HG02870 (cell line): ENCODE results near the gene ARHGAP24.
"Not testable (repeated sequence)": the region's sequence is repeated elsewhere in the genome, so short reads cannot be mapped to it uniquely, and the experiment has no call there.

Source experiments
- ATAC-seq: cut with Tn5 transposase; IDR thresholded peaks from one replicate; pipeline ENCODE4 v1.9.1; 2021; ENCODE audit warnings: mild to moderate bottlenecking, moderate library complexity; ENCODE audit not compliant: unreplicated experiment

ARHGAP24 gene

DNA sequence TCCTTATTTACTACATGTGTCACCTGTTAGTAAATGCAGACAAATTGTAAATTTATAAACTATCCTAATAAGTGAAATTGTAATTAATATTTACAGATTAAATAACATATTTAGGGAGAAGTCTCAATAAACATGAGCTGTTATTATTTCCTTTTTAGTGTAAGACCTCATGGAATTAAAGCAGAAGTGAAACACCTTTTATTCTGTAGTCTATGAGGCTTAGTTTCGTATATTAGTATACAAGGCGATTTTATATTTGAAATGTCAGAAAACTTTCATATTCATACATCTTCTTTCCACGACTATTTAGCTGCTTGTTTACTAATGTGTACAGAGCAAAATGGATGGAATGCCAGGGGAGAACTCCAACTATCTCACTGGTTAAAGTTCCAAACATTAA is 414.4 kb downstream of the ARHGAP24 start:
- no peak for ATAC-seq

- ATAC-seq: no peak
Observed at GRCh38 chr4:85895755-85896154, 420.8 kb downstream of the ARHGAP24 start.

DNA sequence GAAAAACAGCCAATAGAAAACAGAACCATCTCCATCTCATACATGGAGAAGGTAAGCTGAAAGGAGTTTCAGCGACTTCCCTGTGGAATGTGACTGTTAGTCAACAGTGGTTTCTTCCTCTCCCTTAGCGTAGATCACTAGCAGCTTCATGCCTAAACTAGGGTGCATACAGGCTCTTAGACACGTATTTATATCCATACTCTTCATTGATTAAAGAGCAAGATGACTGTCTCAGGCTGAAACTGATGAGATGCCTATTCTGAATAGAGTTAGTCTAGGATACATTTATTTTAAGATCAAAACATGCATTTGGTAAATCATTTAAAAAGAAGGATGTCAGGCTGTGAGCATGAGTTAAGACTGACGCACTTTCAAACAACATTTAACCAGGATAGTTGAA is 423.3 kb downstream of the ARHGAP24 start:
- no peak for ATAC-seq

DNA sequence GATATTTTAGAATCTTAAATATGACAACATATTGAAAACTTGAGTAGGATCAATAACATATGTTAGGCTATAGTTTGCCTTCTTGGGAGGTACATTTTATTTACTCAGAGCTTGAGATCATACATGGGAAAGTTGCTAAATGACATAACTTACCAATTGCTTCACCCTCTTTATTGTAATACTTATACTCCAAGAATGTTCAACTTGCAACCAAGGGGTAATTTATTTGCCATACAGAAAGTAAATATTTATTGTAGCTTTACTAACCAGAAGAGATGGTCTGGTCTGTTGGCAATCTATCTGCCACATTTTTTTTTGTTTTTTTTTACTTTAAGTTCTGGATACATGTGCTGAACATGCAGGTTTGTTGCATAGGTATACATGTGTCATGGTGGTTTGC is 426.6 kb downstream of the ARHGAP24 start:
- no peak for ATAC-seq

GRCh38 chr4:85902647-85903046 is 427.7 kb downstream of the ARHGAP24 start:
- not testable (repeated sequence) for ATAC-seq

GRCh38 chr4:85905761-85906160 is 430.8 kb downstream of the ARHGAP24 start:
- ATAC-seq: no peak

GRCh38 chr4:85907001-85907400 is 432.1 kb downstream of the ARHGAP24 start:
- no peak for ATAC-seq

DNA sequence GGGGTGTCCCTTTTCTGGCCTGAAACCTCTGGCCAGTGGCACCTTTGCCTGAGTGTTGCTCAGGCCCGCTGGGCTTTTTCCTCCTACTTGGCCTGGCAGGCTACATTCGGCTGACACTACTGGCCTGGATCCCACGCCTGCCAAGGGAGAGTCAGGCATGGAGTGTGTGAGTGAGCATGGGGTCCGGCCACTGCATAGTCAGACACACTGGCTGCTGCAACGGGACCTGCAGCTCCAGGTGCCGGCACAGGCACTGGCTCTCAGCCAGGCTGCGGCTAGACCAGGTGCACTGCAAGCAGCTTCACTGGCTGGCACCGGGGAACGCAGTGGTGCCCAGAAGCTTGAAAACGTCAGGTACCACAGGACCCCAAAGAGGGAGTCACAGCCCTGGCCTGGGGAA is 434.9 kb downstream of the ARHGAP24 start:
- ATAC-seq: no peak

DNA sequence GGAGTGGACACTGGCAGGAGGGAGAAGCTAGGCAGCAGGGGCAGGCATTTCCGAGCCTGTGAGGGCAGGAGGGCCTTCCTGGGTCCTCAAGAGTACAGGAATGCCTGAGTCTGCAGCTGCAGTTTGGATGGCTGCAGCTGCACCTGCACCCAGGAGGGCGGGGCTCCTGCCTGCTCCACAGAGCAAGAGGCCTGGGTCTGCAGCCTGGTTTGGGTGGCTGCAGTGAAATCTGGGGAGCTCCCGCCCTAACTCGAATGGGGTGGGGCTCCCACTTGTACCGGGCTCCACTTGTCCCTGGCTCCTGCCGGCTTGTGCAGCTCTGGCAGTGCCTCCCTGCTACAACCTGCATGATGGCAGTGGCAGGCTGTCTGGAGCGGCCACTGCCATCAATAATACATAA is 436.0 kb downstream of the ARHGAP24 start:
- no peak for ATAC-seq

GRCh38 chr4:85913931-85914694 is 439.2 kb downstream of the ARHGAP24 start:
- ATAC-seq: no peak

GRCh38 chr4:85915570-85915969 is 440.6 kb downstream of the ARHGAP24 start:
- ATAC-seq: not testable (repeated sequence)

DNA sequence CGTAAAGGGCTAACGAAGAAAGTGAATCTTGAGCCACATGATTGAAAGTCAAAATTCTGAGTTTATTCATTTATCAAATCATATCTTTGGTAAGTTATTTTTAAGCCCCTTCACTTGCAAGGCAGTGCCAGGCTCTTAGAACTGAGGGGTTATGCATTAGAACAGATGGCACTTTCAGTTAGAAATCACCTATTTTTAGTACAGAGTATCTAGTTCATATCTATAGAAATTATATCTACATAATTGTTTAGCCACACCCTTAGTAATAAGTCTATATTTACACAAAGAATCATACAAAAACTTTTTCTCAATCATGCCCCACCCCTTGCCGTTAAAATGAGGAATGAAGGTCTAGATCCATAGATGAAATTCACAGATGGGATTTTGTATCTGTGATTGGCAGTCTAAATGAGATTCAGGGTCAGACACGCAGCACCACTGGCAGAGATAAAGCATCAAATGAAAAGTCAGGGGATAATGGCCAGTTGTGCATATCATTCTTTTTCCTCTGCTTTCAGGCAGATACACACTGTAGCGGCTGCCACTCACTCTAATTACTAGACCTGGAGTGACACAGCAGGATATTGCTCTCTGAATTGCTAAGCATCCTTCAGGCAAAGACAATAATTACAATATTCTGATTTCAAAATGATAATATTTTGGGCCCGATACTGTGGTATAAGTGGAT is 444.4 kb downstream of the ARHGAP24 start:
- no peak for ATAC-seq

DNA sequence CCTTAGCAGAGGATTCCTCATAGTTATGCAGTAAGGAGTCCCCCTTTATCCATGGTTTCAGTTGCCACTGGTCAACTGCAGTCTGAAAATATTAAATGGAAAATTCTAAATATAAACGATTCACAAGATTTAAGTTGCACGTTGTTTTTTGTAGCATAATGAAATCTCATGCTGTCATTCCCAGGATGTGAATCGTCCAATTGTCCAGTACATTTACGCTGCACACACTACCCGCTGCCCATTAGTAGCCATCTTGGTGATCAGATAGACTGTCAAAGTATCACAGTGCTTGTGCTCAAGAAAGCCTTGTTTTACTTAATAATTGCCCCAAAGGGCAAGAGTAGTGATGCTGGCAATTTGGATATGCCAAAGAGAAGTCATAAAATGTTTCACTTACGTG is 450.1 kb downstream of the ARHGAP24 start:
- ATAC-seq: no peak

DNA sequence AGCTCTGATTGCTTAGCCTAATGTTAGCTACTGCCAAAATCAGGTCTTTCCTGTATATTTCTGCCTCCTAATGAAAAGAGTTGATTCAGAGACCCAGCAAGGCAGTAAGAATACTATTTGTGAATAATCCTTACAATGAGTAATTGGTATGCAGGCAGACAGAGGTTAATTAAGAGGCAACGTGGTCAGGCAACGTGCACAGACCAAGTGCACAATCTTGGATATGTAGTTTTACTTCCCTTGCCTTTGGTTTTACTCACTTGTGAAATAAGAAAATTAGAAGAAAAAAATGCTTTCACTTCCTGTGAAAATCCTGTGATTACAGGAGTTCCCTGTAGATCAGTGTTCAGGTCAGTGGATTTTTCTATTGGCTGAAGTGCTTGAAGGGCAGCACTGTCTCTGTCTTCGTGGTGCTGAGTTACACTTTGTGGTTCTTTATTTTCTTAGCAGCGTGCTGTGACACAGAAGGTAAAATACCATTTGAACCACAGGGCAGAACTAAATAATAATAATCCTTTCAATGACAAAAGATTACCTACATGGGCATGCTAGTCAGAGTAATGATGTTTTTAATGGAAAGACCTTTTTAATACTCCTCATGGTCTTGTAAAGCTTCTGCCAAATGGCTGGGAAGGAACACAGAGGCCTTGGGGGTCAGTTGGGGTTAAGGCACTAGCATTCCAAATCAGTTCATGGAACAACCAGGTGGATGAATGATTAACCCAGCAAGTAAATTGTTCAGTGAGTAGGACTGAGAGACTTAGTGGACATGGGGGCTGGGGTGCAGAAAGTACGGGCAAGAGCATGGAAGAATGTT is 454.0 kb downstream of the ARHGAP24 start:
- ATAC-seq: no peak

DNA sequence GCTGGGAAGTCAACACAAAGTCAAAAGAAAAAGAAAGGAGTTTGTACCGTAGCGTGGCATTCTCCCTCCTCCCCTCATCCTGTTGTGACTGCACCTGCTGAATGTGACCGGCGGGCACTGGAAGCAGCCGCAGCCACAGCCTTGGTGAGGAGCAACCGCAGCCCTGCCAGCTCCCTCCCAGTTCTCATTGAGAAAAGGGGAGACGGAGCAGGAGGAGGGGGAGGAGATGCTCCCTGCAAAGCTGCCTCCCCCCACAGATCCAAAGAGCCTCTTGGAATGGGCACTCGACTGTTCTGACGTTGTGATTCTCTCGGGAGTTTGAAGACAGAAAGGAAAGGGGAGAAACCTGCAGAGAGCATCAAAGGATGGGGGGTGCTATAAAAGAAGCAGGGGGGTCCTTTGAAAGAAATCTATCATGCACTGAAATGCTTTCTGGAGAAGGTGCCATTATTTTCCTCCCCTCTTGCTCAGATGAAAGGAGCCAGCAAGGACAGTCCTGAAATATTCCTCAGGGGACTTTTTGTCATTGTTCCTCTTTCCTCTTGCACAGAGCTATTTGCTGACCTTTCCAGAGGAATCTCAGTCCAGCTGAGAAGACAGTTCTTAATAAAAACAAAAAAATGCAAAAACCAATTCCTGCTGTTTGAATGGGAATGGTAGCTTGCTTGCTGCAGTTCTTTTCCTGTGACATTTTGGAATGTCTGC is 455.2 kb downstream of the ARHGAP24 start:
- no peak for ATAC-seq

DNA sequence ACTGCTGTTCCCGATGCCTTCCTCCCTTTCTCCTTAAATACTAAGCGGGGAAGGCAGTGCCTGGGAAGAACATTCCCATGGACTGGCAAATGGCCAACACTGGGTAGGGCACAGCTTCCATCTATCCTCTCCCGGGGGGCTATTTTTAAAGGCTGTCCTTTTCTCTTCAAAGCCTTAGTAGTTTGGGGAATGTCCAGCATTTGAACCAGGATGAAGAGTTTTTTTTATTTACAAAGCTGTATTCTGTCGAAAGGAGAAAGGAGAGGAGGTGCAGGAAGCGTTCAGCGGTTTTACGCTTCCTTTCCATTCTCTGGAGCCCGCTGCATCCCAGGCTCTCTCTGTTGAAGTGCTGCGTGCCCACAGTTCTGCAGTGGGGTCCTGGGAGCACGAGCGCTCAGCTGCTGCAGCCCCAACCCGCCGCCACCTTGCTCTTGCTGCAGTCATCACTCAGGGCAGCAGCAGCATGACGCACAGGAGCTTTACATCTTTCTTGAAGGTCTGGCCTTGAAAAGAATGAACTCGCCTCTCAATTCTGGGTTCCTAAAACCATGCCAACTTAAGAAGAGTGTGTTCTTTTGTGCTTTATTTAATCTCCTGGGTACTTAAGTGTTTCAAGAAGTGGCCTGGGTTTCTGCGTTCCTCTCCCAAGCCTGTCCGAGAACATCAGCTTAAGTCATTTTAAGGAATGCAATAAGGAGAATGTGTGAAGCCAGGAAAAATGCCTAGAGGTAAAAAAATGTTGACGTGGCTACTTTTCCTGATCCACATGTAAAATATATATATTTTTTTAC is 457.7 kb downstream of the ARHGAP24 start:
- no peak for ATAC-seq

- ATAC-seq: no peak
Observed at GRCh38 chr4:85933291-85933640, 458.3 kb downstream of the ARHGAP24 start.

- no peak for ATAC-seq
Observed at GRCh38 chr4:85937507-85937906, 462.6 kb downstream of the ARHGAP24 start.

DNA sequence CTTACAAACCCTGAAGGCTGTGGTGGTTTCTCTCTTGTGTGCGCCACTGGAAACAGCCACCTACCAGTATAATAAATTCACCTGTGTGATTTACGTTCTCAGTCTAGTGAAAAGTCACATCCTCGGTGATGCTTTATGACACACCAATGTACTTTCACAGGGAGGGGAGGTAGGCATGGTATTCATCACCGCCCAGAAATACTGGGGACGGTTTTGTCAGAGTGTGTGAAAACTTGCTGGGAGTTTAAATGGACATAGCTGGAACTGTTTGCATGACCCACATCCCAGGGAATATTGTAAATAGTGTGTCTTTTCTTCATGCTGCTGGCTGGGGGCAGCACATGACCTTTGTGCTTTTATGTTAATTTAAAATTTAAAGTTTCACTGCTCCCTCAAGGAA is 463.1 kb downstream of the ARHGAP24 start:
- no peak for ATAC-seq

GRCh38 chr4:85938902-85939301 is 464.0 kb downstream of the ARHGAP24 start:
- no peak for ATAC-seq
